ENCODE data around the gene ALOX5. TPM values are rescaled to one million over a fixed set of nuclear protein-coding genes. Genes with fewer than 3 reads are reported as not detected.

The ALOX5 gene
- total and polyA plus RNA-seq, 4 donors = 2.9 to 16.9 (median 8.4) TPM

- peaks cover 2 to 27% (median 23%) of the 10 kb centered on the region in 4 donors for H3K4me1 ChIP-seq (ENCODE audit: control insufficient read depth in 4 of 4, insufficient read depth in 4 of 4, low read length in 3 of 4)
- WGBS = 97% methylated on average over 7 of the region's 7 CpGs
- no peak overlapping the region for H3K27ac ChIP-seq (ENCODE audit: low read depth in 1 of 2, low read length in 2 of 2)
- H3K36me3 ChIP-seq (ENCODE audit: control insufficient read depth in 4 of 4, insufficient read depth in 3 of 4, low read depth in 1 of 4, low read length in 3 of 4) = peaks cover 2 to 25% (median 19%) of the 10 kb centered on the region in 4 donors
- TF ChIP-seq EGR1 (IDR thresholded peaks at IDR 0.05; ENCODE audit: low read depth in 2 of 2) (no peak), CTCF (IDR thresholded peaks at IDR 0.05; ENCODE audit: low read depth, low read length, missing input control) (no peak), SP1 (IDR thresholded peaks at IDR 0.05) (no peak), REST (IDR thresholded peaks at IDR 0.05) (no peak), MAX (IDR thresholded peaks at IDR 0.05) (no peak), HNF4G (IDR thresholded peaks at IDR 0.05) (no peak), NR2F2 (IDR thresholded peaks at IDR 0.05) (no peak), JUND (IDR thresholded peaks at IDR 0.05) (no peak), GABPA (IDR thresholded peaks at IDR 0.05 in 1 of 2, conservative IDR thresholded peaks at IDR 0.05 in 1 of 2) (no peak), RXRA (IDR thresholded peaks at IDR 0.05) (no peak), TAF1 (conservative IDR thresholded peaks at IDR 0.05) (no peak)
- no peak overlapping the region for H3K9ac ChIP-seq (ENCODE audit: low read depth in 1 of 2, low read length in 2 of 2)
- DNase-seq (ENCODE audit: low spot score) = no peak
- no peaks in the 10 kb centered on the region for H3K9me3 ChIP-seq (ENCODE audit: control insufficient read depth in 4 of 4, low read length in 3 of 4)
- H3K4me3 ChIP-seq (ENCODE audit: low read depth in 1 of 3, low read length in 3 of 3) = no peak overlapping the region
- no peaks in the 10 kb centered on the region for H3K27me3 ChIP-seq (ENCODE audit: control insufficient read depth in 4 of 4, insufficient read depth in 4 of 4, low read length in 3 of 4)
Measured at GRCh38 chr10:45456822-45457221, 82.8 kb downstream of the ALOX5 start.

- H3K9ac ChIP-seq (ENCODE audit: low read depth in 1 of 2, low read length in 2 of 2) = no peak overlapping the region
- no peak overlapping the region for H3K27ac ChIP-seq (ENCODE audit: low read depth in 1 of 2, low read length in 2 of 2)
- no peaks in the 10 kb centered on the region for H3K27me3 ChIP-seq (ENCODE audit: control insufficient read depth in 4 of 4, insufficient read depth in 4 of 4, low read length in 3 of 4)
- no peaks in the 10 kb centered on the region for H3K9me3 ChIP-seq (ENCODE audit: control insufficient read depth in 4 of 4, low read length in 3 of 4)
- WGBS = 98% methylated on average over 8 of the region's 8 CpGs
- H3K4me1 ChIP-seq (ENCODE audit: control insufficient read depth in 4 of 4, insufficient read depth in 4 of 4, low read length in 3 of 4) = peaks cover 2 to 27% (median 23%) of the 10 kb centered on the region in 4 donors
- DNase-seq (ENCODE audit: low spot score) = no peak
- peaks cover 2 to 25% (median 19%) of the 10 kb centered on the region in 4 donors for H3K36me3 ChIP-seq (ENCODE audit: control insufficient read depth in 4 of 4, insufficient read depth in 3 of 4, low read depth in 1 of 4, low read length in 3 of 4)
- no peak overlapping the region for H3K4me3 ChIP-seq (ENCODE audit: low read depth in 1 of 3, low read length in 3 of 3)
- no peak for TF ChIP-seq REST (IDR thresholded peaks at IDR 0.05)
- no peak for TF ChIP-seq JUND (IDR thresholded peaks at IDR 0.05)
- no peak for TF ChIP-seq HNF4A (conservative IDR thresholded peaks at IDR 0.05)
- no peak for TF ChIP-seq RXRA (IDR thresholded peaks at IDR 0.05)
- TF ChIP-seq YY1 (IDR thresholded peaks at IDR 0.05) = no peak
- TF ChIP-seq CTCF (IDR thresholded peaks at IDR 0.05; ENCODE audit: low read depth, low read length, missing input control) = no peak
- TF ChIP-seq ATF3 (IDR thresholded peaks at IDR 0.05) = no peak
- no peak for TF ChIP-seq RAD21 (IDR thresholded peaks at IDR 0.05)
- TF ChIP-seq SP1 (IDR thresholded peaks at IDR 0.05) = no peak
- TF ChIP-seq FOXA1 (IDR thresholded peaks at IDR 0.05) = no peak
- no peak for TF ChIP-seq MAX (IDR thresholded peaks at IDR 0.05)
- TF ChIP-seq HNF4G (IDR thresholded peaks at IDR 0.05) = no peak
- no peak for TF ChIP-seq GABPA (IDR thresholded peaks at IDR 0.05 in 1 of 2, conservative IDR thresholded peaks at IDR 0.05 in 1 of 2)
- no peak for TF ChIP-seq TAF1 (conservative IDR thresholded peaks at IDR 0.05)
- TF ChIP-seq FOXA2 (IDR thresholded peaks at IDR 0.05) = no peak
- TF ChIP-seq EGR1 (IDR thresholded peaks at IDR 0.05; ENCODE audit: low read depth in 2 of 2) = no peak
Measured at GRCh38 chr10:45457487-45457886, 83.5 kb downstream of the ALOX5 start.
